Lower leg skin (tissue), 4 donors: ENCODE measurements around the gene NHP2. TPM values are rescaled to one million over a fixed set of nuclear protein-coding genes. Genes with fewer than 3 reads are reported as not detected.

Experiments
- DNase-seq, 2 donors: peaks; one replicate each; pipeline ENCODE4 v3.0.0-alpha.2; 2019; ENCODE audit warnings: low spot score in 2 of 2
- H3K4me3 ChIP-seq: fragments of 200-600 bp; sonication (generic); 2 replicates; pipeline ENCODE4 v1.5.1; 2017; ENCODE audit warnings: mild to moderate bottlenecking, low read depth; ENCODE audit not compliant: poor library complexity, severe bottlenecking
- CTCF ChIP-seq, 3 donors: fragments of 450-650 bp; IDR thresholded peaks; one replicate each; pipeline ENCODE4 v1.5.1; 2016; ENCODE audit warnings: antibody characterized with exemption in 3 of 3, mild to moderate bottlenecking in 3 of 3, moderate library complexity in 2 of 3
- POLR2A ChIP-seq, 2 donors: fragments of 450-650 bp; IDR thresholded peaks; one replicate each; pipeline ENCODE4 v1.6.1; 2016 to 2017; ENCODE audit warnings: antibody characterized with exemption in 2 of 2, mild to moderate bottlenecking in 1 of 2, moderate library complexity in 1 of 2
- WGBS, 2 donors: methylation state at CpG; one replicate each; pipeline ENCODE4 v1.1.5; 2018; 5-methylcytosine and 5-hydroxymethylcytosine counted together
- intact Hi-C: fragments of 100-400 bp; cut with DNase I; formaldehyde crosslinking; loops from one replicate; pipeline ENCODE4 v1.15.0; 2023; ENCODE audit warnings: low total_unique reads
- total RNA-seq, 4 donors: library from RNA; depleted of rRNA; stranded (reverse); fragments of >200 nt; gene quantifications; one replicate each; pipeline ENCODE4 v1.1.0, GENCODE V29; 2016

The NHP2 gene
- 100 to 1,000 TPM; 169 to 210 (median 199) TPM for total RNA-seq

GRCh38 chr5:178153530-178154340 is at the start of gene NHP2:
TSS of gene NHP2 (minus strand) at chr5:178153885. CDS start at chr5:178153817, 68 bp downstream.
- DNase-seq = peak; percentile 98 to 100
- intact Hi-C loops = no loop called here
- H3K4me3 ChIP-seq = peak within 1 kb of the TSS; percentile 83
- TF ChIP-seq POLR2A (IDR thresholded peaks at IDR 0.05) (no peak), CTCF (IDR thresholded peaks at IDR 0.05) (no peak)
- WGBS, 2 donors = 2 to 3% methylated on average over 67 to 68 of the region's 68 CpGs

- 95 to 96% methylated on average over 10 of the region's 10 CpGs for WGBS, 2 donors
- H3K4me3 ChIP-seq = no peak overlapping the region
- TF ChIP-seq CTCF (IDR thresholded peaks at IDR 0.05) (no peak), POLR2A (IDR thresholded peaks at IDR 0.05) (no peak)
- intact Hi-C loops = no loop called here
- DNase-seq = no peak
Observed at GRCh38 chr5:178202541-178202940, 48.9 kb upstream of the NHP2 start.

- no peak for DNase-seq
- intact Hi-C loops = no loop called here
- no peak for TF ChIP-seq POLR2A (IDR thresholded peaks at IDR 0.05)
- TF ChIP-seq CTCF (IDR thresholded peaks at IDR 0.05) = no peak
- 20 to 26% methylated on average over 2 of the region's 2 CpGs for WGBS, 2 donors
- no peak overlapping the region for H3K4me3 ChIP-seq
Observed at GRCh38 chr5:178201927-178202235, 48.2 kb upstream of the NHP2 start.

- WGBS, 2 donors = 65 to 74% methylated on average over 14 of the region's 14 CpGs
- intact Hi-C loops = no loop called here
- DNase-seq = peak in 1 of 2 donors; percentile 58
- H3K4me3 ChIP-seq = no peak overlapping the region
- no peak for TF ChIP-seq CTCF (IDR thresholded peaks at IDR 0.05)
- no peak for TF ChIP-seq POLR2A (IDR thresholded peaks at IDR 0.05)
Observed at GRCh38 chr5:178201221-178201926, 47.7 kb upstream of the NHP2 start.

- TF ChIP-seq CTCF (IDR thresholded peaks at IDR 0.05) (no peak), POLR2A (IDR thresholded peaks at IDR 0.05) (no peak)
- no peak overlapping the region for H3K4me3 ChIP-seq
- 58 to 61% methylated on average over 12 of the region's 12 CpGs for WGBS, 2 donors
- DNase-seq = peak in 1 of 2 donors; percentile 64
- intact Hi-C loops = no loop called here
Observed at GRCh38 chr5:178199581-178200434, 46.1 kb upstream of the NHP2 start.
